Upper lobe of right lung (tissue), 1 donor: Measurements from ENCODE around the gene NCAPD3. TPM values are rescaled to one million over a fixed set of nuclear protein-coding genes. Genes with fewer than 3 reads are reported as not detected.
A peak's percentile ranks its signal among the peaks of the same experiment; 100 is the strongest.

Experiments
- ATAC-seq: fragments of 200-7000 bp; cut with Tn5 transposase; one replicate; pipeline ENCODE4 v1.9.1; 2020; ENCODE audit warnings: mild to moderate bottlenecking, moderate library complexity
- DNase-seq: peaks from one replicate; pipeline ENCODE4 v3.0.0-alpha.2; 2020
- H3K27ac ChIP-seq: fragments of 200-600 bp; one replicate; pipeline ENCODE4 v1.8.0; 2022
- H3K27me3 ChIP-seq: fragments of 200-600 bp; one replicate; pipeline ENCODE4 v1.8.0; 2022; ENCODE audit warnings: mild to moderate bottlenecking
- H3K36me3 ChIP-seq: fragments of 200-600 bp; one replicate; pipeline ENCODE4 v1.8.0; 2022
- H3K4me1 ChIP-seq: fragments of 200-600 bp; one replicate; pipeline ENCODE4 v1.8.0; 2022
- H3K4me3 ChIP-seq: fragments of 200-600 bp; one replicate; pipeline ENCODE4 v1.8.0; 2022; ENCODE audit warnings: mild to moderate bottlenecking
- H3K9me3 ChIP-seq: fragments of 200-600 bp; one replicate; pipeline ENCODE4 v1.8.0; 2022
- intact Hi-C: fragments of 100-400 bp; cut with DNase I; formaldehyde crosslinking; loops from one replicate; pipeline ENCODE4 v1.11.0; 2022
- total RNA-seq: library from RNA; stranded (reverse); fragmentation: NEBNext Ultra II Directional; extraction: Animal tissue kit (Norgen Biotek cat#: 25700); gene quantifications from one replicate; pipeline ENCODE4 v1.2.1, GENCODE V29; 2021
- TF ChIP-seq, protein P1 (sequence below): fragments of 200-600 bp; IDR thresholded peaks from one replicate; pipeline ENCODE4 v1.8.0; 2022; ENCODE audit warnings: antibody characterized with exemption
- donor health status: DM: no; HTN: yes; CAD: no; lungs with severe emphysema.

The NCAPD3 gene
- total RNA-seq, 1 donor from 2014 or later: 17.3 TPM

DNA sequence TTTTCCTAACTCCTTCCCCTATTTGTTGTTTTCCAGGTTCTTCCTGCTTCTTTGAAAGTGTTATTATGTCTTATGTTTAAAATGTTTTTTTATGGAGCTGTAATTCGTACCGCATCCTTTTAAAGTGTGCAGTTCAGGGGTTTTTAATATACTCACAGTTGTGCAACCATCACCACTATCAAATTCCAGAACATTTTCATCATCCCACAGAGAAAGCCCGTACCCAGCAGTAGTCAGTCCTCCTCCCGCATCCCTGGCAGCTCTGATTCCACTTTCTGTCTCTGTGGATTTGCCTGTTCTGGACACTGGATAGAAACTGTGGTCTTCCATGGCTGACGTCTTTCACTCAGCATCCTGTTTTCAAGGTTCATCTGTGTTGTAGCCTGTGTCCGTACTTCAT lies 81.2 kb downstream of the NCAPD3 start:
- no peaks in the 10 kb centered on the region for H3K9me3 ChIP-seq
- intact Hi-C loops: no loop called here
- no peak overlapping the region for H3K4me3 ChIP-seq
- H3K27ac ChIP-seq: no peak overlapping the region
- no peaks in the 10 kb centered on the region for H3K36me3 ChIP-seq
- H3K4me1 ChIP-seq: no peaks in the 10 kb centered on the region
- ATAC-seq: no peak
- TF ChIP-seq, protein P1, sequence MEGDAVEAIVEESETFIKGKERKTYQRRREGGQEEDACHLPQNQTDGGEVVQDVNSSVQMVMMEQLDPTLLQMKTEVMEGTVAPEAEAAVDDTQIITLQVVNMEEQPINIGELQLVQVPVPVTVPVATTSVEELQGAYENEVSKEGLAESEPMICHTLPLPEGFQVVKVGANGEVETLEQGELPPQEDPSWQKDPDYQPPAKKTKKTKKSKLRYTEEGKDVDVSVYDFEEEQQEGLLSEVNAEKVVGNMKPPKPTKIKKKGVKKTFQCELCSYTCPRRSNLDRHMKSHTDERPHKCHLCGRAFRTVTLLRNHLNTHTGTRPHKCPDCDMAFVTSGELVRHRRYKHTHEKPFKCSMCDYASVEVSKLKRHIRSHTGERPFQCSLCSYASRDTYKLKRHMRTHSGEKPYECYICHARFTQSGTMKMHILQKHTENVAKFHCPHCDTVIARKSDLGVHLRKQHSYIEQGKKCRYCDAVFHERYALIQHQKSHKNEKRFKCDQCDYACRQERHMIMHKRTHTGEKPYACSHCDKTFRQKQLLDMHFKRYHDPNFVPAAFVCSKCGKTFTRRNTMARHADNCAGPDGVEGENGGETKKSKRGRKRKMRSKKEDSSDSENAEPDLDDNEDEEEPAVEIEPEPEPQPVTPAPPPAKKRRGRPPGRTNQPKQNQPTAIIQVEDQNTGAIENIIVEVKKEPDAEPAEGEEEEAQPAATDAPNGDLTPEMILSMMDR: no peak
- no peak for DNase-seq
- H3K27me3 ChIP-seq: no peaks in the 10 kb centered on the region

DNA sequence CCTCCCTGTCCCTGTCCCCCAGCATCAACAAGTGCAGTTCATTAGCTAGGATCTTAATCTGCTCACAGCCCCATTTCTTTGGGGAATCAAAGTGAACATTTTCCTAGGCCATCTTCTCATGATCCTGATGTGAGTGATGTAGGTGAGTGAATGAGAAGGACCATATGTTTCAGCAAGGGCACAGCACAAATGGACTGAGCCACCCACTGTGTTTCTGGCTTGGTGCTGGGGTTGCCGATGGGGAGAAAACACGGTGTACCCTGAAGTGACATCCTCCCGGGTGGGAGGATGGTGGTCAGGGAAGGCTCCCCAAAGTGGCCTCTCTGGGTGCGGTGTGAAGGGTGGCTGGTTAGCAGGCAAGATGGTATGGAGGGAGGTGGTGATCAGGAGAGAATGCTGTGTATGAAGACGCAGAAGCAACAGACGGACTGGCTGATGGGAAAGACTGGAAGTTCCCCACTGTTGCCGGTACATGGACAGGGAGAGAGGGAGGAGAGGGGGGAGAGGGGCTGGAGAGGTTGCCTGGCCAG lies 82.7 kb downstream of the NCAPD3 start:
- ATAC-seq: peak; percentile 20
- intact Hi-C loops: no loop called here
- H3K4me3 ChIP-seq: no peak overlapping the region

DNA sequence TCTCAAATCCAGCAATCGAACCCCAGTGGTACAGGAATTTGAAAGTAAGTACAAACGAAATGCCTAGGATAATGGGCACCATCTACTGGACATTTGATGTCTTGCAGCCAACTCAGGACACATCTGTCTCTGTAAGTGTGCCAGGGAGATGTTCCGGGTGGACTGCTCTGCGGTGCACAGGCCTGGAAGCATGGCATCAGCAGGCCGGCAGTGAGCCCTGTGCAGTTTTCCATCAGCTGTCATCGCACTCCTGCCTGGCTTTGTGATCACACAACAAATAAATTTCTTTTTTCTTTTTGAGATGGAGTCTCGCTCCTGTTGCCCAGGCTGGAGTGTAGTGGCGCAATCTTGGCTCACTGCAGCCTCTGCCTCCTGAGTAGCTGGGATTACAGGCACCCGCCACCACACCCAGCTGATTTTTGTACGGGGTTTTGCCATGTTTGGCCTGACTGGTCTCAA lies 83.9 kb downstream of the NCAPD3 start:
- DNase-seq (no peak), ATAC-seq (peak; percentile 87)
- Histone ChIP-seq H3K4me1 (no peaks in the 10 kb centered on the region), H3K36me3 (no peaks in the 10 kb centered on the region), H3K9me3 (no peaks in the 10 kb centered on the region), H3K27ac (no peak overlapping the region), H3K4me3 (no peak overlapping the region), H3K27me3 (no peaks in the 10 kb centered on the region)
- TF ChIP-seq, protein P1: peak; percentile 85
- intact Hi-C loops: loop anchor here (2.0 kb wide), 1 partner anchor 87 kb away; no protein-coding TSS in a partner anchor

More for the DNA sequence above, 82.7 kb downstream of the NCAPD3 start:
- DNase-seq: no peak
- H3K27ac ChIP-seq: no peak overlapping the region
- no peaks in the 10 kb centered on the region for H3K36me3 ChIP-seq
- H3K27me3 ChIP-seq: no peaks in the 10 kb centered on the region
- H3K4me1 ChIP-seq: no peaks in the 10 kb centered on the region
- no peaks in the 10 kb centered on the region for H3K9me3 ChIP-seq
- TF ChIP-seq, protein P1: no peak

DNA sequence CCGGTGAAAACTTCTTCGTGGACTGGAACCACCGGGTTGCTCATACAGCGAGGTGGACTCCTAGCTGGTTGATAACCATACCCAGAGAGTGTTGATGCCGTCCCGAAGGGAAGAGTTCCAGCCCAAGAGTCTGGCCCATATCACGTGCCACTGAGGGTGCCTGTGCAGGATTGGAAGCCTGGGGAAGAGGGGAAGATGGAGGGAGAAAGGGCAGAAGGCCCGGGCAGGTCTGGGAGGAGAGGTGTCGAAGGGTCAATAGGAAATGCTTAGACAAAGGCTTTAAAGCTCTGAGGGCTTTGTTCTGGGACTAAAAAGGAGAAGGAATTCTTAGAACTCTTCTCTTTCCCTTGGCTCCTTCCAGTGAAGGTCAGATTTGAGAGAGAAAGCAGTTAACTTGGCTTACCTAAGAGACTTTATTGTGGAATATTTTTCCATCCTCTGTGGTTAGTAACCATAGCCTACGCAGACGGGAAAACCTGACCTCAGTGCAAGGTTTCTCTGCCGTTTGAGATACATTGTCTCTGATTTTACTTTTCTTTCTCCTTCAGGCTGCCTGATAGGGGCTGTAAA lies 84.4 kb downstream of the NCAPD3 start:
- no peaks in the 10 kb centered on the region for H3K36me3 ChIP-seq
- H3K9me3 ChIP-seq: no peaks in the 10 kb centered on the region
- no peak for DNase-seq
- TF ChIP-seq, protein P1: no peak
- intact Hi-C loops: loop anchor here (2.0 kb wide), 1 partner anchor 87 kb away; no protein-coding TSS in a partner anchor
- H3K4me3 ChIP-seq: no peak overlapping the region
- H3K27ac ChIP-seq: no peak overlapping the region
- H3K4me1 ChIP-seq: no peaks in the 10 kb centered on the region
- no peak for ATAC-seq
- H3K27me3 ChIP-seq: no peaks in the 10 kb centered on the region

DNA sequence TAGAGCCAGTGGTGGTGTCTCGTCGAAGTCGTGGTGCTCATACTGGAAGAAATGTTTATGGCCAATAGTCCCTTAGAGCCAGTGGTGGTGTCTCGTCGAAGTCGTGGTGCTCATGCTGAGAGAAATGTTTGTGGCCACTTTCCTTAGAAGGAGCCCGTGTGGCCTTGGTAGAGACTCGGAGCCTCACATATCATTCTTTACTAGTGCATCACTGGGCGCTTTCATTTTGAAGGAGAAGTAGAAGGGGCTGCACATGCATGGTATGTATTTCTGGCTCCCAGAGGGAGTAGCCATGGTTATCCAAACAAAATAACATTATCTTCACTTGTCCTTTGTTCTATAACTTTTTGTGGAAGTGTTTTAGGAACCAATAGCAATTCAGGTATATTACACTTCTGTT lies 85.4 kb downstream of the NCAPD3 start:
- Histone ChIP-seq H3K27ac (no peak overlapping the region), H3K36me3 (no peaks in the 10 kb centered on the region), H3K4me3 (no peak overlapping the region), H3K9me3 (no peaks in the 10 kb centered on the region), H3K27me3 (no peaks in the 10 kb centered on the region), H3K4me1 (no peaks in the 10 kb centered on the region)
- ATAC-seq: no peak
- TF ChIP-seq, protein P1: no peak
- no peak for DNase-seq
- intact Hi-C loops: loop anchor here (2.0 kb wide), 1 partner anchor 86 kb away; no protein-coding TSS in a partner anchor
